Right forelimb (tissue), 1 donor: Measurements from ENCODE around the gene CENPM.
"Not testable (repeated sequence)": the region's sequence is repeated elsewhere in the genome, so short reads cannot be mapped to it uniquely, and the experiment has no call there.

Source experiments
- DNase-seq: peaks from one replicate; pipeline ENCODE4 v3.0.0-alpha.2; 2018

CENPM gene

DNA sequence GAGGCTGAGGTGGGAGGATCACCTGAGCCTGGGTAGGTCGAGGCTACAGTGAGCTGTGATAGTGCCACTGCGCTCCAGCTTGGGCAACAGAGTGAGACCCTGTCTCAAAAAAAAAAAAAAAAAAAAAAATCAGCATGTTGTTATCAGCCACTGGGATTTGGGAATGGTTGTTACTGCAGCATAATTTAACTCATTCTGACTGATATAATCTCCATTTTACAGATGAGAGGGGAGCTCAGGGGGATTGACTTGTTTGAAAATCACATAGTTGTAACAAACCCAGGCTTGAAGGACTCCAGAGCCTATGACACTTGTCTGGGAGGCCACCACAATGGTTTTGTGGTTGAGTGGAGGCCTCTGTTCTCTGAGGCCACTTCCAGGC, 19.3 kb upstream of the CENPM start:
- DNase-seq = no peak

DNA sequence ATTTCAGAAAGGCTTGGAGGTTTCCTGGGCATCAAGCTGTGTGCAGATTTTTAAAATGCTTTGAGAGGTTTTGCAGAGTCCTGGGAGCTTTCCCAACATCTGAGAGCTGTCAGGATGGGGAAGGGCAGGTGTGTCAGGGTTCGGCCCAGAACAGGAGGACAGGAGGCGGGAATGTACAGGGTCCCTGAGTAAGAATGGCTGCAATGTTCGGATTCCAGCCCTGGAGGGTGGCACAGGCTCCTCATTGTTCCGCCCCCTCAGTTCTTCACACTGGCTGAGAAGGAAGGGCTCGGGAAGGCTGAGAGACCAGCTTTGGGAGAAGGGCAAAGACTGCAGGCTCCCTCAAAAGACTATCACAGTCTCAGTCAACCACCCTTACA, 17.1 kb upstream of the CENPM start:
- DNase-seq = no peak

GRCh38 chr22:41963453-41964111, 16.6 kb upstream of the CENPM start:
- no peak for DNase-seq

DNA sequence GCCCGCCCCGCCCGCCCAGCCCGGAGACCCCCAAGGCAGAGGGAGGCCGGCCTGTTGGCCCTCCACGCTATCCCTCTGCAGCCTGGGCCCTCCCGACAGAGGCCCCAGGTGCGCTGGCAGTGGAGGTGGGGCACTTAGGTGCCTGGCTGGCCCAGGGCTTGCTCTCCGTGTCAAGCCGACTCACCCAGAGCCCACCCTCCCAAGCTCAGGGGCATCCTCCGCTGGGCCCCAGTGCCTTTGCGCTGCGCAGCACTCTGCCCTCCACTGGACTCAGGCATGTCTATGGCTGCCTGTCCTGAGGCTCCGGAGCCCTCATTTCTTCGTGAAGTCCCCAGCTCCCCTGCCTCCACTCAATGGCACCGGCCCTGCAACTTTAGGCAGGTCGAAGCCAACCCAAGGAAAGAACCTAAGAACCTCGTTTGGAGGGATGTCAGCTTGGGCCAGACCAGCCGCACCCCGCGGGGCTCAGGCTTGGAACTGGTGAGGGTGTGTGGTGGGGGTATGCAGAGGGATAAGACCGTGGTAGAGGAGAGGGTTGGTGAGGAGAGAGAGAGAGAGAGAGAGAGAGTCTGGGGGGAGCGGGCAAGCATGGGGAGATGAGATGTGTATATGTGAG, 11.1 kb upstream of the CENPM start:
- DNase-seq = no peak

DNA sequence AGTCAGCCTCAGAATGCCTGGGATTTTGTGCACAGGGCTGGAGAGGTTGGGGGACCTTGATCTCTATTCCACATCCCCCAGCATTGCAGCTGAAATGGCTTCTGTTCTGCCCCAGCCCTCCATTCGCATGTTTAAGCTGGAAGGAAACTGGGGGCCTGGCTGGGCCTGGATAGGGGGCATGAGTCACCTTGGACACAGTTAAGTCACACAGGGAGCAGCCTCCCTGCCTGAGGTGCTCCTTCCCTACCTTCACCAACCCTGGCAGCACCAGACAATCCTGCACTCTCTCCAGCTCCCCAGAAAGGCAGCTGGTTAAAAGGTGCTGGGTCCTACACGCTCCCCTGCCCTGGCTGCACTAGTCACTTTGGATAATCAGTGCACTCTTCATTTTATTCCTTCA, 5.8 kb upstream of the CENPM start:
- no peak for DNase-seq

- DNase-seq = no peak
Observed at GRCh38 chr22:41951898-41952474, 5.0 kb upstream of the CENPM start, which contains the start of gene SMIM45. SMIM45 (plus strand) TSS chr22:41952150.

GRCh38 chr22:41949297-41949965, 2.5 kb upstream of the CENPM start:
- DNase-seq = no peak

GRCh38 chr22:41948928-41949296, 2.0 kb upstream of the CENPM start:
- not testable (repeated sequence) for DNase-seq

- no peak for DNase-seq
Observed at GRCh38 chr22:41948142-41948541, 1.2 kb upstream of the CENPM start.

GRCh38 chr22:41947424-41948080, 600 bp upstream of the CENPM start:
- DNase-seq = no peak

DNA sequence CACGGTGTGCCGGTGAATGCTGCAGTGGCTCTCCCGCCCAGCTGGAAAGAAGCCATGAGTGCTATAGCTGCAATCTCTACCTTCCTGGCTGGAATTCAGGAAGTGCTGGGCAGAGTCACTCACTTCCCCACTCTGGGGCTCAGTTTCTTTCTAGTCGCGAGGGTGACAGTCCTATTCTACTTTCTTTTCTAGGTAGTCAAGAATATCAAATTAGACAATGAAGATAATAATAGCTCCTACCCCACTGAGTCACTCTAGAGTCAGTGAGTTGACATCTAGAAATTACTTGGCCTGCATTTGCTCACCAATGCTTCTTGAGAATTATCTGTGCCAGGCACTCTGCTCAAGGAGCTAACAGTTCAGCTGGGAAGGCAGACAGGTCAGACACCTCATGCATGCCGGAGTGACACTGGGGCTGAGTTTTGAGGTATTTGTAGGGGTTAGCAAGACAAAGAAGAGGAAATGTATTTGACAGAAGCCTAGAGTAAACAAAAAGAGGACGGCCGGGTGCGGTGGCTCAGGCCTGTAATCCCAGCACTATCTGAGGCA, 3.2 kb downstream of the CENPM start:
- no peak for DNase-seq

GRCh38 chr22:41940832-41941765, 5.9 kb downstream of the CENPM start:
- DNase-seq = peak; percentile 87

DNA sequence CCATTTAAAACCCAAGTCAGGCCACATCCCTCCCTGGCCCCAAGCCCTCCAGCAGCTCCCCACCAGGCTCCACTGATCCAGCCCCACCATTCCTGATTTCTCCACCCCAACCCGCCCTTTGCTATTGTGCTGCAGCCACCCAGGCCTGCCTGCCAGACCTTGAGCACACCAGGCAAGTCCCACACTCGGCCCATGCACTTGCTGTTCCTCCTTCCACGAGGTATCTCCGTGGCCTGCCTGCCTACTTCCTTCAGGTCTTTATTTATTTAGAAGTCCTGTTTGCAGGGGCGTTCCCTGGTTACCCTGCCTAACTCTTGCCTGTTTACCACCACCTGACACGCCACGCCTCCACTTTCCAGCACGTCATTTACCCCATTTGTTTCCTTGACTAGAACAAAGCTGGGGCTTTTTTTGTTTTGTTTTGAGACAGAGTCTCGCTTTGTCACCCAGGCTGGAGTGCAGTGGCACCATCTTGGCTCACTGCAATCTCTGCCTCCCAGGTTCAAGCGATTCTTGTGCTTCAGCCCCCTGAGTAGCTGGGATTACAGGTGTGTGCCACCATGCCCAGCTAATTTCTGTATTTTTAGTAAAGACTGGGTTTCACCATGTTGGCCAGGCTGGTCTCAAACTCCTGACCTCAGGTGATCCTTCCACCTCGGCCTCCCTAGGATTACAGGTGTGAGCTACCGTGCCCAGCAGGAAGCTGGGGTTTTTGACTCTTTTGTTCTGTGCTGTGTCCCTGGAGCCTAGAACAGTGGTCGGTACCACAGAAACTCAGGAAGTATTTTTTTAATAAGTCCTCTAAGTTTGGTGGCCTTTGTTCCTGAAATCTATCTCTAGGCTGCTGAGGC, 6.7 kb downstream of the CENPM start:
- no peak for DNase-seq

DNA sequence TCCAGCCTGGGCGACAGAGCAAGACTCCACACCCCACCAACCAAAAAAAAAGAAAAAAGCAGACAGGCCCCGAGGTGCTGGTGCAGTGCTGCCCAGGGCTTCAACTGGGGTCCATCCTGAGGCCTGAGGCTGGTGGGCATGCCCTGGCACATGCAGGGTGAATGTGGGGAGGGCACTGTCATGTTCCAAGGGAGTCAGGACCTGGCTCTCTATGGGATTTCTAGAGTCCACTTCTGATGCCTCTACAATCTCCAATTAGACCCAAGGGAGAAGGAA, 10.1 kb downstream of the CENPM start:
- no peak for DNase-seq

- no peak for DNase-seq
Observed at GRCh38 chr22:41935509-41935908, 11.4 kb downstream of the CENPM start.

- no peak for DNase-seq
Observed at GRCh38 chr22:41935015-41935351, 12.0 kb downstream of the CENPM start.

- DNase-seq = no peak
Observed at GRCh38 chr22:41934284-41935014, 12.5 kb downstream of the CENPM start.

DNA sequence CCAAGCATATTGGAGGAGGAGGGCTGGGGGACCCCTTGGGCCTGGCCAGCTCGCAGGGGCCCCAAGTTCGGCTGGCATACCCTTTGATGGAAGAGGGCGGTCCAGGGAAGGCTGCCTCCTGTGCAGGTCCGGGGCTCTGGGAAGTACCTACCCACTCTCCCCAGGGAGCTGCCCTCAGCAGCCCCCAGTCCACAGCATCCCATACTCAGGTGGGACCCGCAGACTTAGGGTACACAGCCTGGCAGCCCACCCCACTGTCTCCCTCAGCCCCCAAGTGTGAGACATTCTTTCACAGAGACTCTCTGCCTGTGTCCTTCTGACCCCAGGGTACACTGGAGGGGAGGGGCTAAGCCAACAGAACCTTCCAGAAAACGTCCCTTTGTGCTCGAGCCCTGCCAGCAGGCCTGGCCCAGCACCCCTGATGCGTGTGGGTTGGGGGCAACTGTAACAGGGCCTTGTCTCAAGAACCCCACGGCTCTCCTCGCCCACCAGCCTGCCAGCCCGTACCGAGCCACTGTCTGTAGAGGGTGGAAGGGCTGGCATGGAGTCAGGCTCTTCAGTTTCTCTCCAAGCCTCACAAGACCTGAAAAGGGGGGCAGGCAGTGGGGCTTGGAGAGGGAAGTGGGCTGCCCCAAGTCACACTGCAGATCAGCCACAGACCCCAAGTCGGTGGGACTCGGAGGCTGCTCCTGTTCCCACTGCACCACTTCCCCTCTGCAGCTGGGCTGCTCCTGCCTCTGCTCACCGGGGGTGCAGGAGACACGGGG, 13.4 kb downstream of the CENPM start:
- DNase-seq = no peak

DNA sequence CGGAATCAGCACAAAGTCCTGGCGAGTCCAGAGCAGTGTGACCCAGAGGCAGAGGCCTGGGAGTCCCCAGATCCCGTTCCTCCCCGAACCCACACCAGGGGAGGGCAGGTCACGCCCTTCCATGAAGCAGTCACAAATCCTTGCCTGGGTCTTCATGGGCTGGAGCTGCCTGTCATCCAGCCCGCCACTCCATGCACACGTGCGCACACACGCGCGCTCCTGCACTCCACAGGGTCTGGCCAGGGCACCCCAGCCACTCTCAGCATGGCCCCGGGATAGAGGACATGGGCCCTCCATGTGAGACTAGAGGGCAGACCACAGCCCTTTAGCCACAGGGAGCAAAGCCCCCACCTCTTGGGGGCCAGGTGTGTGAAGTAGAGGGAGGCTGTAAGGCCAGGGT, 14.6 kb downstream of the CENPM start:
- DNase-seq = no peak

DNA sequence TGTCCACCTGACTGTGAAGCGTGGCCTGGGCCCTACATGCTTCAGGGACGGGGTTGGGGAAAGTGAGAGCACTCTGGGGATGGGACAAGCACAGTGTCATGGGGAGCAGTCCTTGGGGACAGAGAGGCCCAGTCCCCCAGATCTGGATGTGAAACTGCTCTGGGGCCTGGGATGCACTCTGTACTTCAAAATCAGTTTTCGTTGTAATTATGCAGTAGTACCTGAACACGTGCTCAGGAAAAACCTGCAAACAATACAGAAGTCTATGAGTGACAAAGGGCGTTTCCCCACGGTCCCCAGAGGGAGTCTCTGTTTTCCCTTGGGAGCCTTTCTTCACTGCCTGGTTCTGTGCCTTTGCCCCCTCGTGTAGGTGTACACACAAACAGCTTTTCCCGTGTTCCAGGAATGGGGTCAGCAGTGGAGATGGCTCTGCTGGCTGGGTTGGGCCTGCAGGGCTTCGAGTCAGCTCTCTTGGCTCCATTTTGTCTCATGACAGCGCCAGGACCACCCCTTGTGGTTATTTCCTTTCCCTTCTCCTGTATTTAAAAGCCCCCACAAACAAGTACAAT, 15.2 kb downstream of the CENPM start:
- no peak for DNase-seq
